HG02981 (cell line): ENCODE results near the gene NUP153.

ENCODE experiments used
- ATAC-seq: cut with Tn5 transposase; IDR thresholded peaks from one replicate; pipeline ENCODE4 v1.9.1; 2021; ENCODE audit warnings: mild to moderate bottlenecking, moderate library complexity; ENCODE audit not compliant: unreplicated experiment

NUP153 gene

GRCh38 chr6:17574866-17575560 lies 131.7 kb downstream of the NUP153 start:
- ATAC-seq = no peak

- no peak for ATAC-seq
Measured at GRCh38 chr6:17565399-17565798, 141.3 kb downstream of the NUP153 start.
